GM12875 (cell line): ENCODE results near the gene SPO11.

Source experiments
- H3K4me3 ChIP-seq: one replicate; pipeline ENCODE4 v1.5.1; 2011; ENCODE audit warnings: low read depth, low read length, control low read depth
- CTCF ChIP-seq: IDR thresholded peaks from 2 replicates; pipeline ENCODE4 v1.5.1; 2011; ENCODE audit warnings: low read depth, mild to moderate bottlenecking, control low read depth, inconsistent platforms, low read length, moderate library complexity, borderline replicate concordance; ENCODE audit not compliant: insufficient read depth

Gene SPO11

DNA sequence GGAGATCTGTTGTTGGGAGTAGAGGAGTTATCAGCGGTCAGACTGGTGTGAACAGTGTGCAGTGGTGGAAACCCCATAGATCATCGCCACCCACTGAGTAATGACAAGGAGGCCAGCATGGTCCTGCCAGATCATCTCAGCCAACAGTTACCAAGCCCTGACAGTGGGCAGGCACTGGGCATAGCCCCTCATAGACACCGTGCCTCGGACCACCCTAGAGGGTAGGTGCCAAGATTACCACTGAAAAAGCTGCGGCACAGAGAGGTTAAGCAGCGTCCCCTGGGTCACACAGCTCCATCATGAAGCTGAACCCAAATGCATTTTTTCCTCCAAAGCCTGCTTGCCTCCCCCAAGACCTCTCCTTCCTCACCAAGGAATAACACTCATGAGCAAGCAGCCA lies 41.7 kb upstream of the SPO11 start:
- H3K4me3 ChIP-seq, result no peak overlapping the region
- no peak for TF ChIP-seq CTCF

- H3K4me3 ChIP-seq, result no peak overlapping the region
- TF ChIP-seq CTCF, result no peak
Observed at GRCh38 chr20:57288651-57289277, 40.8 kb upstream of the SPO11 start.

GRCh38 chr20:57289391-57290177 lies 40.0 kb upstream of the SPO11 start:
- no peak overlapping the region for H3K4me3 ChIP-seq
- no peak for TF ChIP-seq CTCF

DNA sequence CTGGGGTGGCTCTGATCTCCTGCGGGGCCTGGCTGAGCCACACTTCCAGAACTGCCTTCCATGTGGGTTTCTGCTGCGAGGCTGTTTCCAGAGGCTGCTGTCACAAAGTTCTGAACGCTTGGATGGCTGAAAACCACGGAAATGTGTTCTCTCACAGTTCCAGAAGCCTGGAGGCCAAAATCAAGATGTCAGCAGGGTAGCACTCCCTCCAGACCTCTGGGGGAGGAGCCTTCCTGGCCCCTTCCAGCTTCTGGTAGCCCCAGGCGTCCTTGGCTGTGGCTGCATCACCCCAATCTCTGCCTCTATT lies 39.5 kb upstream of the SPO11 start:
- no peak for TF ChIP-seq CTCF
- H3K4me3 ChIP-seq, result no peak overlapping the region

DNA sequence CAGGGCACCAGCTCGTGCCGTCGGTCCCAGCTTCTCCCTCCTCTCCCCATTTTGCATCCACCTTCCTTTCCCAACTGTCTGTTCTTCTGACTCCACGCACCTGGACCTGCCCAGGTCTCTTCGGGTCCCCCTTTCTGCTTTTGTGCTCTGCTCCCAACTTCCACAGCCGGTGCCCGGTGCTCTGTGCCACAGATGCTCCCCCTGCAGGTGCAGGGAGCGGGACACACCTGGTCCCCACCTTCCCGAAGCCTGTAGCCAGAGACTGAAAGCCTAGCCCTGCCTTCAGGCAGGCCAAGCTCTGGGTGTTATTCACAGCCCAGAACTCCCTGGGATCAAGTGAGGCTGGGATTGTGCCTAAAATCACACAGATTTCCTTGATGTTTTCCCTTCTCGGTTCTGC lies 38.6 kb upstream of the SPO11 start:
- no peak overlapping the region for H3K4me3 ChIP-seq
- no peak for TF ChIP-seq CTCF

DNA sequence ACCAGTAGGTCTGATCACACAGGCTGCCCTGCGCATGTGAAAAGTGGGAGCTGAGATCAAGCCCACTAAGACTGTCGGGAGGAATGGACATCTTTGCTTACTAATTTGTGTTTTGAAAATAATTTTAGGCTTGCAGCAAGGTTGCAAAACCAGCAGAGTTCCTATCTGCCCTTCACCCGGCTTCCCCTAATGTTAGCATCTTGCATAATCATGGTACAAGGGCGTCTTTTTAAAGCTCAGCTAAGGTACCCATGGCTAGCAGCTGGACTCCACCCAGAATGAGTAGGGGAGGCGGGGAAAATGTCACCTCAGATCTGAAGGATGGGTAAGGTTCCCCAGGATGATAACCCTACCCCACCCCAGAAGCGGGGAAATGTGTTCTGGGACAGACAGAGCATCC lies 37.9 kb upstream of the SPO11 start:
- TF ChIP-seq CTCF, result no peak
- H3K4me3 ChIP-seq, result no peak overlapping the region

GRCh38 chr20:57292611-57293010 lies 37.0 kb upstream of the SPO11 start:
- no peak overlapping the region for H3K4me3 ChIP-seq
- TF ChIP-seq CTCF, result no peak
